Peyer's patch (tissue), 4 donors: ENCODE measurements around the gene ZNF799. TPM values are rescaled to one million over a fixed set of nuclear protein-coding genes. Genes with fewer than 3 reads are reported as not detected.
A peak's percentile ranks its signal among the peaks of the same experiment; 100 is the strongest.
"Not testable (repeated sequence)": the region's sequence is repeated elsewhere in the genome, so short reads cannot be mapped to it uniquely, and the experiment has no call there.

Experiments used
- DNase-seq, 3 donors: peaks; one replicate each; pipeline ENCODE4 v3.0.0-alpha.2; 2017 to 2019
- H3K27ac ChIP-seq, 4 donors: fragments of 200-600 bp; sonication (generic); one replicate each; pipeline ENCODE4 v1.5.1; 2016 to 2019
- H3K27me3 ChIP-seq, 2 donors: fragments of 200-600 bp; sonication (generic); one replicate each; pipeline ENCODE4 v1.5.1; 2019
- H3K36me3 ChIP-seq, 3 donors: fragments of 200-600 bp; sonication (generic); one replicate each; pipeline ENCODE4 v1.5.1; 2016 to 2019
- H3K4me1 ChIP-seq, 4 donors: fragments of 200-600 bp; sonication (generic); one replicate each; pipeline ENCODE4 v1.5.1; 2016 to 2019
- H3K4me3 ChIP-seq, 4 donors: fragments of 200-600 bp; sonication (generic); 1 replicate in 3 of 4; 2 replicates in 1 of 4; pipeline ENCODE4 v1.5.1; 2016 to 2019; ENCODE audit warnings: mild to moderate bottlenecking in 1 of 4
- H3K9me3 ChIP-seq, 4 donors: fragments of 200-600 bp; sonication (generic); one replicate each; pipeline ENCODE4 v1.5.1; 2016 to 2019; ENCODE audit warnings: mild to moderate bottlenecking in 1 of 4
- POLR2A ChIP-seq, 2 donors: fragments of 450-650 bp; IDR thresholded peaks; one replicate each; pipeline ENCODE4 v1.5.1; 2017; ENCODE audit warnings: antibody characterized with exemption in 2 of 2, mild to moderate bottlenecking in 2 of 2, moderate library complexity in 2 of 2
- total RNA-seq, 4 donors: library from RNA; depleted of rRNA; stranded (reverse); fragments of >200 nt; gene quantifications; one replicate each; pipeline ENCODE4 v1.1.0, GENCODE V29; 2016
- TF ChIP-seq, protein P1 (sequence below), 6 experiments: fragments of 450-650 bp in 4 of 6; fragments of 200-600 bp in 2 of 6; sonication (generic) in 1 of 6; IDR thresholded peaks; one replicate each; pipeline ENCODE4 v1.5.1; 2017 to 2019; ENCODE audit warnings: antibody characterized with exemption in 6 of 6, mild to moderate bottlenecking in 3 of 6, moderate library complexity in 1 of 6

Gene ZNF799
- 10 to 100 TPM in 1 of 4 donors, 1 to 10 TPM in 3; 5.1 to 17.3 (median 7.9) TPM for total RNA-seq

DNA sequence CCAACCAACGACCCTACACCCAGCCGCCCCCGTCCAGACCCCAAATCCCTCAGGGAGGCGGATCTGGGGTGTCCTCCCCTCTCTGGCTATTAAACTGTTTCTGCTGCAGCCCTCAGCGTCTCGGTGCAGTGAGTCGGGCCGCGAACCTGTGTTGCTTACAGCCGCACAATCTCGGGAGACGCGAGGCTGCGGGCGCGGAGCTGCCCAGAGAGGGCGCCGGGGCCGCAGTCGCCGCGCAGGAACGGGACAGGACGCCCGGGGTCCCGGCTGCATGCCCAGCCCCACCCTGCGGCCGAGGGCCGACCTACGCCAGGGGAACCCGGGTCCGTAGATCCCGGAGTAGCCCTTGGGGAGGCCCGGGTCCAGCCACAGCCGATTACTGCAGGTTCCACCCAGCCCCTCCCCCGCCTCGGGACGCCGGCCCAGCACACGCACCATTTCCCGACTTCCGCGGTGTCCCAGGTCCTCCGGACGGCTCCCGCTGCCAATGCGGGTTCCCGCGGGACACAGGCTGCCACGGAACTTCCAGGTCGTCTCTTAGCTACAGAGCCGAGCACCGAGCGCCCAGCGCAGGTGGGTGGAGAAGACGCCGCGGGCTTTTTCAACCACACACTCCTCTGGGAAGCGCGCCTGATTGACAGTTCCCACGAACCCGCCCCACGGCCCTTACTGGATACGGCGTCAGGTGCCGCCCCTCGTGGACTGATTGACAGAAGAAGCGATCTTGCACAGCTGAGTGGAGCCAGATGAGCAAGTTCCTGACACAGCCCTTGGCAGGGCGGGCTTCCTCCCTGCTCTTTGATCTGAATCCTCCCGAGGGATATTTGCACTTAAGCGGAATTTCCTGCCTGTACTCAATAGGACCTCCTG, at the start of gene ZNF799:
Gene ZNF799, minus strand, starts transcription at position 639 of the 870 bp plus-strand sequence. Its CDS starts 201 bp downstream, at position 438.
- peaks cover 0 to 12% (median 2%) of the 10 kb centered on the region in 4 donors for H3K4me1 ChIP-seq
- peak within 1 kb of the TSS; percentile 74 to 88 (median 86) for H3K27ac ChIP-seq
- peak within 1 kb of the TSS; percentile 62 to 85 (median 73) for H3K4me3 ChIP-seq
- TF ChIP-seq, protein P1, sequence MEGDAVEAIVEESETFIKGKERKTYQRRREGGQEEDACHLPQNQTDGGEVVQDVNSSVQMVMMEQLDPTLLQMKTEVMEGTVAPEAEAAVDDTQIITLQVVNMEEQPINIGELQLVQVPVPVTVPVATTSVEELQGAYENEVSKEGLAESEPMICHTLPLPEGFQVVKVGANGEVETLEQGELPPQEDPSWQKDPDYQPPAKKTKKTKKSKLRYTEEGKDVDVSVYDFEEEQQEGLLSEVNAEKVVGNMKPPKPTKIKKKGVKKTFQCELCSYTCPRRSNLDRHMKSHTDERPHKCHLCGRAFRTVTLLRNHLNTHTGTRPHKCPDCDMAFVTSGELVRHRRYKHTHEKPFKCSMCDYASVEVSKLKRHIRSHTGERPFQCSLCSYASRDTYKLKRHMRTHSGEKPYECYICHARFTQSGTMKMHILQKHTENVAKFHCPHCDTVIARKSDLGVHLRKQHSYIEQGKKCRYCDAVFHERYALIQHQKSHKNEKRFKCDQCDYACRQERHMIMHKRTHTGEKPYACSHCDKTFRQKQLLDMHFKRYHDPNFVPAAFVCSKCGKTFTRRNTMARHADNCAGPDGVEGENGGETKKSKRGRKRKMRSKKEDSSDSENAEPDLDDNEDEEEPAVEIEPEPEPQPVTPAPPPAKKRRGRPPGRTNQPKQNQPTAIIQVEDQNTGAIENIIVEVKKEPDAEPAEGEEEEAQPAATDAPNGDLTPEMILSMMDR (IDR thresholded peaks at IDR 0.05) = peak in 1 of 6 experiments; percentile 10
- TF ChIP-seq POLR2A (IDR thresholded peaks at IDR 0.05) = peak; percentile 67 to 71
- no peaks in the 10 kb centered on the region for H3K27me3 ChIP-seq
- H3K9me3 ChIP-seq = no peaks in the 10 kb centered on the region
- H3K36me3 ChIP-seq = no peaks in the 10 kb centered on the region
- peak; percentile 97 to 99 (median 98) for DNase-seq

DNA sequence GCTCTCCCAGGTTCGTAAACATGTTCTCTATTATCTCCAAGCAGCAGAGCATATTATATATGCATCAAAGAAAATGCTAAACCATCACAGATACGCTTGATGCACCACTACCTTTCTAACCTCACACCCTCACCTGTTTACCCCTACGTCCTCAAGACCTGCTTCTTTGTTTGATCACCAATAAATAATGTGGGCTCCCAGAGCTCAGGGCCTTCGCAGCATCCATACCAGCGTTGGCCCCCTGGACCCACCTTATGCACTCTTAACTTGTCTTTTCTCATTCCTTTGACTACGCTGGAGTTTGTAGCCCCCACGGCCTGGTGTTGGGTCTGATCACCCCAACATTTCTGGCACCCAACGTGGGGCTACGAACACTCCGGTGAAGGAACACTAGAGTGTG, 49.8 kb upstream of the ZNF799 start:
- no peak for DNase-seq
- peaks cover 0 to 13% (median 5%) of the 10 kb centered on the region in 4 donors for H3K9me3 ChIP-seq
- no peak overlapping the region for H3K4me3 ChIP-seq
- no peaks in the 10 kb centered on the region for H3K27me3 ChIP-seq
- H3K4me1 ChIP-seq = no peaks in the 10 kb centered on the region
- H3K36me3 ChIP-seq = no peaks in the 10 kb centered on the region
- TF ChIP-seq, protein P1 (IDR thresholded peaks at IDR 0.05) = no peak
- TF ChIP-seq POLR2A (IDR thresholded peaks at IDR 0.05) = no peak
- H3K27ac ChIP-seq = no peak overlapping the region

DNA sequence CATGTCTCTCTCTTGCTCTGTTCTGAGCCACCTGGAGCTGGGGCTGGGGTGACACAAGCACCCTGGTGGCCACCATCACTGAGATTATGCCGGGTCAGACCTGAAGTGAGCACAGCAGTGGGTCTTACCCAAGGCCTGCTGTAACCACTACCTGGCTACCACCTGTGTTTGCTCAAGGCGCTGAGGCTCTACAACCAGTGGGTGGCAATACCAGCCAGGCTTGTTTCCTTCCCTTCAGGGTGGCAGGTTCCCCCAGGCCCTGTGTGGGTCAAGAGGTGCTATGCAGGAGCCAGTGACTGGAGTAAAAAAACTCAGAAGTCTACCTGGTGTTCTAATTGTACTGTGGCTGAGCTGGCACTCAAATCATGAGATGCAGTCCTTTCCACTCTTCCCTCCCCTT, 47.7 kb upstream of the ZNF799 start:
- no peak for DNase-seq
- H3K4me1 ChIP-seq = no peaks in the 10 kb centered on the region
- no peak overlapping the region for H3K27ac ChIP-seq
- H3K9me3 ChIP-seq = peaks cover 0 to 13% (median 5%) of the 10 kb centered on the region in 4 donors
- TF ChIP-seq, protein P1 (IDR thresholded peaks at IDR 0.05) = no peak
- TF ChIP-seq POLR2A (IDR thresholded peaks at IDR 0.05) = no peak
- no peak overlapping the region for H3K4me3 ChIP-seq
- no peaks in the 10 kb centered on the region for H3K36me3 ChIP-seq
- no peaks in the 10 kb centered on the region for H3K27me3 ChIP-seq

DNA sequence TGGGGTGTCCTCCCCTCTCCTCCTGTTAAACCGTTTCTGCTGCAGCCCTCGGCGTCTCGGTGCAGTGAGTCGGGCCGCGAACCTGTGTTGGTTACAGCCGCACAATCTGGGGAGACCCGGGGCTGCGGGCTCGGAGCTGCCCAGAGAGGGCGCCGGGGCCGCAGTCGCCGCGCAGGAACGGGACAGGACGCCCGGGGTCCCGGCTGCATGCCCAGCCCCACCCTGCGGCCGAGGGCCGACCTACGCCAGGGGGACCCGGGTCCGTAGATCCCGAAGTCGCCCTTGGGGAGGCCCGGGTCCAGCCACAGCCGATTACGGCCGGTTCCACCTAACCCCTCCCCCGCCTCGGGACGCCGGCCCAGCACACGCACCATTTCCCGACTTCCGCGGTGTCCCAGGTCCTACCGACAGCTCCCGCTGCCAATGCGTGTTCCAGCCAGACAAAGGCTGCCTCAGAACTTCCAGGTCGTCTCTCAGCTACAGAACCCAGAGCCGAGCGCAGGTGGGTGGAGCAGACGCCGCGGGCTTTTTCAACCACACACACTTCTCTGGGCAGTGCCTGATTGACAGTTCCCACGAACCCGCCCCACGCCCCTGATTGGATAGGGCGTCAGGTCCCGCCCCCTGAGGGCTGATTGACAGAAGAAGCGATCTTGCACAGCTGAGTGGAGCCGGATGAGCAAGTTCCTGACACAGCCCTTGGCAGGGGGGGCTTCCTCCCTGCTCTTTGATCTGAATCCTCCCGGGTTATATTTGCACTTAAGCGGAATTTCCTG, 39.7 kb upstream of the ZNF799 start, which contains the start of gene ZNF443:
Gene ZNF443, minus strand, starts transcription at position 481 of the 776 bp plus-strand sequence. Its CDS starts 107 bp downstream, at position 374.
- peak; percentile 56 to 72 for TF ChIP-seq POLR2A (IDR thresholded peaks at IDR 0.05)
- TF ChIP-seq, protein P1 (IDR thresholded peaks at IDR 0.05) = no peak
- H3K36me3 ChIP-seq = no peaks in the 10 kb centered on the region
- H3K4me1 ChIP-seq = no peaks in the 10 kb centered on the region
- H3K27ac ChIP-seq = peak within 1 kb of the TSS; percentile 64 to 94 (median 88)
- no peaks in the 10 kb centered on the region for H3K9me3 ChIP-seq
- H3K27me3 ChIP-seq = no peaks in the 10 kb centered on the region
- peak within 1 kb of the TSS; percentile 67 to 93 (median 80) for H3K4me3 ChIP-seq
- peak; percentile 99 to 100 (median 100) for DNase-seq

DNA sequence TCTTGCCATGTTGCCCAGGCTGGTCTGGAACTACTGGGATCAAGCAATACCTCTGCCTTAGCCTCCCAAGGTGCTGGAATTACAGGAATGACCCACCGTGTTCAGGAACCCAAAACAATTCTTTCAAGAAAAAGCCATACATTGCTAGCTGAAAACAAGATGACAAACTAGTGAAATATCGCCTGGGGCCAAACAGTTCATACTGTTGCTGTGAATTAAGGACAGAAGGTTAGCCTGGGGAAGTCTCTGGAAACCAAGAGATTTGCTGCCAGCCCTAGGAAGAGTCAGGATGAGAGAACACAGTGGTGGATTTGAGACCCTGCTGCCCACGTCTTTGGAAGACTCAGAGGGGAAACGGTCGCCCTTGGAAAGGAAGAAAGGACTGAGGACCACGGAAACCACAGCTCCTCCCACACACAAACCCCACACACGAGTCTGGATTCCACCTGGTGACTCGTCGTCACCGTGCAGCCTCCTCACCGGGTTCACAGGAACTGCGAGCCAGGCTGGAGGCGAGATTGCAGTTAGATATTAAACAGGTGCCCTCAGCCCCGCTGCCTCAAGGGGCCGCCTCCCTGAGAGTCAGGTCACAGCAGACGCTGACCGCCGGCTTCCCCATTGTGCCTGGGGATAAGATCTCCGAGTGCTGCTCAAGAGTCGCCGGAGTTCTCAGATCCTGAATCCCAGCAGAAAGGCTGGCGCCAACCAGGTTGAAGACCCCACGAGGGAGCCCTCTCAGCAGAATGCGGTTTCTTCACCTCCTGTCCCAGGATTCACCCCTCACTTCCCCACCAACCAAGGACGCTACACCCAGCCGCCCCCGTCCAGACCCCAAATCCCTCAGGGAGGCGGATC, 38.8 kb upstream of the ZNF799 start:
- not testable (repeated sequence) for H3K9me3 ChIP-seq, H3K4me1 ChIP-seq, H3K27me3 ChIP-seq, H3K36me3 ChIP-seq
- Histone ChIP-seq H3K4me3 (peak overlapping the region; percentile 67 to 93 (median 80)), H3K27ac (peak overlapping the region; percentile 64 to 94 (median 88))
- peak in 1 of 2 donors; percentile 29 for TF ChIP-seq POLR2A (IDR thresholded peaks at IDR 0.05)
- peak; percentile 31 to 66 (median 48) for DNase-seq

DNA sequence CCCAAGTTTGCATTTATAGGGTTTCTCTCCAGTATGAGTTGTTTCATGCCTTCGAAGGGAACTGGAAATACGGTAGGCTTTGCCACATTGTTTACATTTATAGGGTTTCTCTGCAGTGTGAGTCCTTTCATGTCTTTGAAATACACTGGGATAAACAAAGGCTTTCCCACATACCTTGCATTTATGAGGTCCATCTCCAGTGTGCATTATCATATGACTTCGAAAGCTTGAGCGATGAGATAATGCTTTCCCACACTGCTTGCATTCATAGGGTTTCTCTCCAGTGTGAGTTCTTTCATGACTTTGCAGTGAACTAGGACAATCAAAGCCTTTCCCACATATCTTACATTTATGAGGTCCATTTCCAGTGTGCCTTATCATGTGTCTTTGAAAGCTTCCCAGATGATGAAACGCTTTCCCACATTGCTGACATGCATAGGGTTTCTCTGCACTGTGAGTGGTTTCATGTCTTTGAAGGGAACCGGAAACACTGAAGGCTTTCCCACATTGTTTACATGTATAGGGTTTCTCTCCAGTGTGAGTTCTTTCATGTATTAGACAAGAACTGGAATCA, 29.7 kb upstream of the ZNF799 start:
- not testable (repeated sequence) for H3K27ac ChIP-seq, DNase-seq, H3K4me3 ChIP-seq, H3K4me1 ChIP-seq, H3K27me3 ChIP-seq
- Histone ChIP-seq H3K9me3 (peaks cover 0 to 32% (median 0%) of the 10 kb centered on the region in 4 donors), H3K36me3 (peaks cover 0 to 31% (median 0%) of the 10 kb centered on the region in 3 donors)
